IPS-NIHi7 (cell line): Measurements from ENCODE around the gene COL5A1.
"Not testable (repeated sequence)": the region's sequence is repeated elsewhere in the genome, so short reads cannot be mapped to it uniquely, and the experiment has no call there.

Source experiments
- DNase-seq: peaks from one replicate; pipeline ENCODE4 v3.0.0; 2012; ENCODE audit warnings: mixed read lengths; ENCODE audit errors: extremely low spot score

COL5A1 gene

DNA sequence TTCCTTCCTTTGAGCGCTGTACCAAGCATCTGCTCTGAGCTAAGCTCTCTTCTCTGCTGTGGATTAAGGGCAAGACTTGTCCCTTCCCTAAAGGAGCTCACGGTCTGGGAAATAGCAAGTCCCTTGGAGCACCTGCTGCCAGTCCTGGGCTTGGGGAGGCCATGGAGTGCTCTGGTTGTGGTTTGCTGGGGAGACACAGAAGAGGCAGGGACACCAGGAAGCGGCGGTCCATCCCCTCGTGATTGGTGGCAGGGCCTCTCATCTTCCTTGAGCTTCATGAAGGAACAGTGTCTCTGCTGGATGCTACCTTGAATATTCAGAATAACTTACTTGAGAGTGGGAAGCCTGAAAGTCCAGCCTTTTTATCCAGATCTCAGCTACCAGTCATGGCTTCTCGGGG is 35.3 kb downstream of the COL5A1 start:
- no peak for DNase-seq

GRCh38 chr9:134677743-134678142 is 36.1 kb downstream of the COL5A1 start:
- no peak for DNase-seq

- DNase-seq, result no peak
Measured at GRCh38 chr9:134678206-134678605, 36.6 kb downstream of the COL5A1 start.

DNA sequence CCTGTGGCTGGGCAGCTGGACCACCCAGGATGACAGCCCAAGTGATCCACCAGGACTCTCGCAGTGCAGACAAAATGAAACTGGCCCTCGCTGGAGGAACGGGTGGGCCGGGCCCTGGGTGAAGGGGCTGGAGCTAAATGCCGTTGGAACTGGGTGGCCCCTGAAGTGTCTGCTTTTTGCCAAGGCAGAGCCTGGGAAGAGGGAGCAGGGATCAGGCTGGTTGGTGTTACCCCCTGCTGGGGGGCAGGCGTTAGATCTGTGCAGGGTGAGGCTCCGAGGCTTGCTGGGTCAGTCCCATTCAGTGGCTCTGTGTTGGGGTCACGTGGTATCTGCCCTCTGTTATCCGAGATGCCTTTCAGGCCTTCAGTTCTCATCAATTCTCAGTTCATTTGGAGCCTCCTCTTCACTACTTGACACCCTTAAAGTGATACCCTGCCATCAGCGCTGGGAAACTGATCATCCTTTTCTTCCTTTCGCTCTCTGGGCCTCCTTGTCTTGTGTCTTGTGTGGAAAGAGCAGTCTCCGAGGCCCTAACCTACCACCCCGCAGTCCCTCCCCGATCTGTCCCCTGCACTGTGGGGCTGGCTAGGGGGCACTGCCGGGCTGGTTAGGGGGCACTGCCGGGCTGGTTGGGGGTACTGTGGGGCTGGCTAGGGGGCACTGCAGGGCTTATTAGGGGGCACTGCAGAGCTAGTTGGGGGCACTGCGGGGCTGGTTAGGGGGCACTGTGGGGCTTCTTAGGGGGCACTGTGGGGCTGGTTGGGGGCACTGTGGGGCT is 37.3 kb downstream of the COL5A1 start:
- DNase-seq, result no peak

- DNase-seq, result no peak
Measured at GRCh38 chr9:134679616-134680392, 38.2 kb downstream of the COL5A1 start.

- DNase-seq, result no peak
Measured at GRCh38 chr9:134680393-134681060, 38.9 kb downstream of the COL5A1 start.

DNA sequence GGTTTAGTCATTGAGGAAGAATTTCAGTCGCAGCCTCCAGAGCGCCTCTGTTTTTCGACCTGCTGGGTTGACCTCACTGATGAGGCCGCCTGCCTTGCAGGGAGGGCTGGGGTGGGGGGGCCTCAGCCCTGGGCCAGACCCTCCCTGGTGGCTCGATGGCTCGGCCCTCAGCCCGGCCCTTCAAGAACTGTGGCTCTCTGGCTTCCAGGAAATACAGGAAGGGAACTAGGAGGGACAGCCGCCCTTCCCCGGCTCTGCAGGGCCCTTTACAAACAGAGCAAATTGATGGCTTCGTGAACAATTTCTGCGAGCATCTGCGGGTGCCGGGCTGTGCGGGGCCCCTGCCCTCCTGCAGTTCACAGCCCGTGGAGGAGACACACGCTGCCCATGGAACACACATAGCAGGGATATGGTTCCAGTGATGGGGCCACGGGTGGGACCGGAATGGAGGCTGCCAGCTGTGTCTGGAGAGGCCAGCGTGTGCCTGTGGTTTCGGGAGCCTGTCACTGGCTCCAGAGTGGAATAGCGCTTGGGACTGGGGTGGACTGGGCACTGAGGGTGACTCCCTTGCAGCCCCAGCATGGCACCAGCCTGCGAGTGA is 39.6 kb downstream of the COL5A1 start:
- peak; percentile 49 for DNase-seq

DNA sequence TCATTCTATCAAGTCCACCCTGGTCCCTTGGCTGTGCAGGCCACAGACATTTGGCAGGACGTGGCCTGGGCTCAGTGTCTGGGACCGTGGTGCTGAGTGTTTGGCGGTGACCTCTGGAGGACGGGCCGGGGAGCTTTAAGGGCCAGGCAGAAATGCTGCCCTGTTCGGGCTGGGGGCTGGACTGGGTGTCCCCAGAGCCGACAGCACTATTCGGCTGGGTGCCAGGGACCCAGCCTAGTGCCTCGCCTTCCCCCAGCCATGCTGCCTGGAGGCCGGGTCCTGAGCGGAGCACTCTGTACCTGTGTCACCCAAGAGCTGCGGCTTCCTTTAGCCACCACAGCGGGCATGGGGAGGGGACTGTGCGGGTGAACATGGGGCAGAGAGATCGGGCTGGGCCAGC is 40.4 kb downstream of the COL5A1 start:
- DNase-seq, result no peak

DNA sequence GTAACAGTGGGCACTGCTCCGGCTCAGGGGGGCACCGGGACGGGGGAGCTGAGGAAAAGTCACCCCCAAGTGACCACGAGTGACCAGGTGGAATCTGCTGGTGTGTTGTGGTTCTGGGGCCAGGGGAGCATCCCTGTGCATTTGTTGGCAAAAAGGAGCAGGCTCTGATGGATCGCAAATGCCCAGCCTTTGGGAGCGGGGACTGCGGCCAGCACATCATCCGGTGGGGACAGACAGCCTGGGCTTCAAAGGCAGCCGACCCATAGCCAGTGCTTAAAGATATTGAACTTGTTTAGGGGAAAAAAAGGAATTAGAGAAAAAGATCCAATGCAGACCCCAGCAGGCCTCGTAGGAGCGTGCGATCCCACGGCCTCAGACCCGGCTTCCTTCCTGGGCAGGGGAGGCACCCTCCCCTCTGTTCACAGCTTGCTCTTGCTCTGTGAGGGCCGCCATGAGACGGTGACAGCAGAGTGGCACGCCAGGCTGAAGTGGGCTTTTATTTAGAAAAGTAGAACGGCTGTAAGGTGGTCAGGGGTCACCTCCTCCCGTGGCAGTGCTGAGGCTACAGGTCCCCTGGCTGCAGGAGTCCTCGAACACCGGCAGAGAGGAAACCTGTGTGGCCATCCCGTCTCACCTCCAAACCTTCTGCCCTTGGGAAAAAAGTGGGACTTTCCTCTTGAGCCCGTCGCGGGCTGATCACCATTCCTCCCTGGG is 41.2 kb downstream of the COL5A1 start:
- DNase-seq, result no peak

DNA sequence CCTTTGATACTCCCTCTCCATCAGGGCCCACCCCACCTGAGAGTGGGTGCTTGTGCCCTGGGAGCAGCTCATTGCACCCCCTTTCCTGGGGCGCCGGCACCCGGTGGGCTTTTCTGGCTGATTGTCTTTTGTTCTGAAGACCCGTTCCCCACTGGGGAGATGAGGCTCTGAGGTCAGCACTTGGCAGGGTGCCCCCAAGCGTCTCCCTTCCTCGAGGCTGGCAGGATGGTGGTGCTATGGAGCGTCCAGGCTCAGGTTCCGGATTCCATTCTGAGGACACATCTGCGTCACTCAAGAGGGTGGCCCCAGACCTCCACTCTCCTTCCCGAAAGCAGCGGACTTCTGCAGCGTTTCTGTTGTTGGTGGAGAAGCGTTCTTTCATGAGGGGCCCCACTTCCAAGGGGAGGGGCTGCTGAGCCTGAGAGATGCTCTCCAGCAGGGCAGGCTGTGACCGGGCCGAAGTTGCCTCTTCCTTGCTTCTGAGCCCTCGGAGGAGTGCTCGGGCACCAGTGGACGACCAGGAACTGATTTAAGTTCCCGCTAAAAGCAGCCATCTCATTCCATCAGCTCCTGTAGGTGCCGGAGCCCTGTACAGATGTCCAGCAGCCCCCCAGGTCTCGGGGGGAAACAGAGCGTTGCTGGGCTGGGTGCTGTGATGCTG is 42.2 kb downstream of the COL5A1 start:
- no peak for DNase-seq

GRCh38 chr9:134684375-134684723 is 42.7 kb downstream of the COL5A1 start:
- DNase-seq, result no peak

DNA sequence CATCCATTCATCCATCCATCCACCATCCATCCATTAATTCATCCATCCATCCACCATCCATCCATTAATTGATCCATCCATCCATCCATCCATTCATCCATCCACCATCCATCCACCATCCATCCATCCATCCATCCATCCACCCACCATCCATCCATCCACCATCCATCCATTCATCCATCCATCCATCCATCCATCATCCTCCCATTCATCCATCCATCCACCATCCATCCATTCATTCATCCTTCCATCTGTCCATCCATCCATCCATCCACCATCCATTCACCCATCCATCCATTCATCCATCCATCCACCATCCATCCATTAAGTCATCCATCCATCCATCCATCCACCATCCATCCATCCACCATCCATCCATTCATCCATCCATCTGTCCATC is 43.3 kb downstream of the COL5A1 start:
- DNase-seq, result not testable (repeated sequence)

- DNase-seq, result no peak
Measured at GRCh38 chr9:134685784-134686183, 44.2 kb downstream of the COL5A1 start.

DNA sequence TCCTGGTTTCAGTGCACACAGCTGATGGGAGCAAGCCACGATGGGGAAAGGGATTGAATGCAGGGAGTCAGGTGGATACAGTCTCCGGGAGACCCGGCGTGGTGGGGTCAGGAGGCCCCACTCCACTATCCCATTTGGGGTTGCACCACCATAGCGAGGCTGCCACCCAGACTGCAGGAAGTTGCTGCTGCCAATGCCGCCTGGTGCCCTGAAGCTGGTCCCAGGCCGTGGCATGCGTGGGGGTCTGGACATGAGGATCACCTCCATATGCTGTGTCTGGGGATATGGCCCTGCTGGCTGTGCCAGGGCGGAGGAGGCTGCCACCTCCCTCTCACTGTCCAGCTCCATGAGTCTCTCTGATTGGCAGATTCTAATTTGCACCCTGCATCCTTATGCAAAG is 45.3 kb downstream of the COL5A1 start:
- DNase-seq, result no peak

DNA sequence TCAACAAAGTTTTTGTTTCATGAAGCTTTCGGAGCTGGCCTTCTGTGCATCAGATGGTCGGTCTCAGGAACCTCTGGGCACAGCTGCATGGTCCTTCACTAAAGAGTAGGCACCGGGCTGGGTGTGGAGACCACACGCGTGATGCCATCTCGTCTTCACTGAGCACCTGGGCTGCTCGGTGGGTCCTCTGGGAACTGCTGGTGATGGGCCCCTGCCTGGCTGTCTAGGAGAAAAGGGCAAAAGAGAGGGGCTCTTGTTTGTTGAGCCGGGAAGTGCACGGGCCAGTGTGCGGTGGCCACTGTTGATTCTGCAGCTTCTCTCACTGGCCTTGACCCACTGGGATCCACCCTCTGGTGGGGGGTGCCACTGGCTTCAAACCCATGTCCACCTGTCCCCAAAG is 46.0 kb downstream of the COL5A1 start:
- no peak for DNase-seq

DNA sequence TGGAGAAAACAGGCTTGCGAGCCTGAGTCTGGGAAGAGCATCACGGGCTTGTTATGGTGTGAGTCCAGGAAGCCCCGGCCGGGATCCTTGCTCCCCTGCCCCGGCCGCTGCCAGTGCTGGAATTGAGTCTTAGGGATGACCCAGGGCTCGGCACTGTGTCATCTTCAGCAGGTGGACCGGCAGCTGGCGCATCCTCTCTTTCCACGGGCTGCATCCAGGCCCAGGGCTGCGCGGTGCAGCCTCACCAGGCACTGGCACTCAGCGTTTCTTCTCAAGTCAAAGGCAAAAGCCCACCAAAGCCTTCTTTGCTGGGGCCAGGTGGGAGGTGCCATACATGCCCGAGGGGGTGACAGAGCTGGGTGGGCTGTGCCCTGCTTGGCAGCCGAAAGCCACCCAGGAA is 46.6 kb downstream of the COL5A1 start:
- no peak for DNase-seq

GRCh38 chr9:134688661-134689320 is 47.2 kb downstream of the COL5A1 start:
- DNase-seq, result no peak

- peak; percentile 89 for DNase-seq
Measured at GRCh38 chr9:134689321-134690181, 47.9 kb downstream of the COL5A1 start.

DNA sequence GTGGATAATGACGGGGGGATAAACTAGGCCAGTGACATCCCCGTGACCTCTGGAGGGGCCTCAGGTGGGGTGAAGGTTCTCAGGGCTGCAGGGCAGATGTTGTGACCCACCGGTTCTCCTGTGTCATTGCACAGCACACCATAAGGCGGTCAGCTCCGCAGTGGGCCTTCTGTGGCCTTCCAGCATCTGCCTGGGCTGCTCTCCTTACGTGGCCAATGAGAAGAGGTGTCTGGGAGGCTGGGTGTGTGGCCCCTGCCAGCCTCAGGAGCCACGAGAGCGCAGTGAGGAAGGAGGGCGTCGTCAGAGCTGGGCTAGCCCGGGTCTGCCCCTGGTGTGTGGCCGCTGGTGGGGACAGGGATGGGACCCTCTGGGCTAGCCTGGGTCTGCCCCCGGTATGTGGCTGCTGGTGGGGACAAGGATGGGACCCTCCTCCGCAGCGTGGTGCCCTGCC is 48.7 kb downstream of the COL5A1 start:
- DNase-seq, result no peak
